Measurements from ENCODE around the gene CDC40.
"Not testable (repeated sequence)": the region's sequence is repeated elsewhere in the genome, so short reads cannot be mapped to it uniquely, and the experiment has no call there.

The CDC40 gene

DNA sequence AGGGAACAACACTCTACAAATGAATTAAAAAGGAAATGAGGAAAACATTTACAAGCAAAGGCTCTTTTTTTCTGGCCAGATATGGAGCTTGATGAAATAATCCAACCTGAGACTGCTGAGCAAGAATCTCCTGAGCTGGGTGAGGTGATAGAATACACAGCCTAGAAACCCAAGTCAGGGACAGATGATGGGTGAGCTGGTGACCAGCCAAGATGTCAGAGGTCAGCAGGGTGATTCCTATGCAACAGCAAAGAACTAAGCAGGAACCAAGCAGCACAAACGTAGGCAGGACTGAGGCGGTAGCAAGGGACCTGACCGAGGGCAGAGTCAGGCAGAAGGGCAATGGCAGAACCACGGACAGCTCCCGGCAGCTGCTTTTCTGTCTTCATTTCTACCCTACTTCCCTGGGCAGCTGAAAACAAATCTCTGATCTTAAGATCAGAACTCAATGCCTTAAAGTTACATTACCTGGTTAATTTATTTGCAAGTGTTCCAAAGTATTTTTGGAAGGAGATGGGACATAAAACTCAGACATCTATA lies 75.1 kb downstream of the CDC40 start:
- no peak overlapping the region for H3K27ac ChIP-seq
- TF ChIP-seq, protein P1, sequence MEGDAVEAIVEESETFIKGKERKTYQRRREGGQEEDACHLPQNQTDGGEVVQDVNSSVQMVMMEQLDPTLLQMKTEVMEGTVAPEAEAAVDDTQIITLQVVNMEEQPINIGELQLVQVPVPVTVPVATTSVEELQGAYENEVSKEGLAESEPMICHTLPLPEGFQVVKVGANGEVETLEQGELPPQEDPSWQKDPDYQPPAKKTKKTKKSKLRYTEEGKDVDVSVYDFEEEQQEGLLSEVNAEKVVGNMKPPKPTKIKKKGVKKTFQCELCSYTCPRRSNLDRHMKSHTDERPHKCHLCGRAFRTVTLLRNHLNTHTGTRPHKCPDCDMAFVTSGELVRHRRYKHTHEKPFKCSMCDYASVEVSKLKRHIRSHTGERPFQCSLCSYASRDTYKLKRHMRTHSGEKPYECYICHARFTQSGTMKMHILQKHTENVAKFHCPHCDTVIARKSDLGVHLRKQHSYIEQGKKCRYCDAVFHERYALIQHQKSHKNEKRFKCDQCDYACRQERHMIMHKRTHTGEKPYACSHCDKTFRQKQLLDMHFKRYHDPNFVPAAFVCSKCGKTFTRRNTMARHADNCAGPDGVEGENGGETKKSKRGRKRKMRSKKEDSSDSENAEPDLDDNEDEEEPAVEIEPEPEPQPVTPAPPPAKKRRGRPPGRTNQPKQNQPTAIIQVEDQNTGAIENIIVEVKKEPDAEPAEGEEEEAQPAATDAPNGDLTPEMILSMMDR (IDR thresholded peaks at IDR 0.05): no peak
- TF ChIP-seq ZFX (IDR thresholded peaks at IDR 0.05; ENCODE audit: borderline replicate concordance): no peak

DNA sequence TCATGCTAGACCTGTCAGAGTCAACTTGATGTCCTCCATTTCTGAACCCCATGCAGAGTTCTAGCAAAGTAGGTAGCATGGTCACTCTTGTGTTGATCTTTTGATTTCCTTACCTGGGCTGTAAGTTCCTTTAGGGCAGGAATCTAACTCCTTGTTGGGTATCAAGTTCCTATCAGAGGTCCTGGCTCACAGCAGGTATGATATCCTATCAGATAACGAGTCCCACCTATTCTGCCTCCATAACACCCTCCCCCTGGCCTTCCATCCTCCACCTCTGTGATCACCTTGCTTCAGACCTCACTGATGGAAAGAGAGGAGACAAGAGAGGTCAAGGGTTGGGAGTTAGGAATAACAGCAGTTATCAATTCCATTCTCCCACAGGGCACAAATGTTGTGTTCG lies 76.1 kb downstream of the CDC40 start:
- TF ChIP-seq ZFX (IDR thresholded peaks at IDR 0.05; ENCODE audit: borderline replicate concordance): no peak
- H3K27ac ChIP-seq: no peak overlapping the region

DNA sequence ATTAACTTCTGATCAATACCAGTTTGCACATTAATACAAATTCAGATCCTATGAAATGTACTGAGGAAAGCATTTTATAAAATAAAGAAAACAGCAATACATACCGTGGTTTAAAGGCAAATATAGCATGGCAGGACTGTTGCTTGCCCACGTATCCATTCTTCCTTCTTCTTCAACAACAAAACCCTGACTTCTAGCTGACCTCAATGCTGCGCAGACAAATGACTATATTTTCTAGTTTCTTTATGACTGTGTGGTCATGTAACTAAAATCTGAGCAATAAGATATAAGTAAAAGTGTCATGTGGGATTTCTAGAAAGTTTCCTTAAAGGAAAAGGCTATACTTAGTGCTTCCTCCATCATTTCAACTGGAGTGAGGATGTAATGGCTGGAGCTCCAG lies 85.0 kb downstream of the CDC40 start:
- H3K27ac ChIP-seq: no peak overlapping the region
- TF ChIP-seq ZFX (IDR thresholded peaks at IDR 0.05; ENCODE audit: borderline replicate concordance): no peak
- TF ChIP-seq, protein P1 (IDR thresholded peaks at IDR 0.05): no peak

DNA sequence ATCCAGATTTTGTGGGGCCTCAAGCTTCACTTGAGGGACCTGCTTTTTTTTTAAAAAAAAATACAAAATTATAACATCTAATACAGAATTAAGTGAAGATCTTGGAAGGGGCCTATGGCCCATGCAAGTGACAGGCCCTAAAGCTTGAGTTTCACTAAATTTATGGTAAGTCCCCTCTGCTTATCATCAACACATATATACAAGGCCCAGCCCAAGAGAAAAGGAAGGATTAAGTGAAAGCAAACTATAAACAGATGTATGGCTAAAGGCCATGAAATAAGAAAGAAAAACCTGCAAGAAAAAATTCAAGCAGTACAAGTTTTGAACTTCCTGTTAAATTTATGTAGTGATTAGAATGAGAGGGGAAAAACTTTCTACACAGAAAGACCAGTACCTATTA lies 86.8 kb downstream of the CDC40 start:
- no peak overlapping the region for H3K27ac ChIP-seq
- TF ChIP-seq, protein P1 (IDR thresholded peaks at IDR 0.05): no peak
- TF ChIP-seq ZFX (IDR thresholded peaks at IDR 0.05; ENCODE audit: borderline replicate concordance): no peak

DNA sequence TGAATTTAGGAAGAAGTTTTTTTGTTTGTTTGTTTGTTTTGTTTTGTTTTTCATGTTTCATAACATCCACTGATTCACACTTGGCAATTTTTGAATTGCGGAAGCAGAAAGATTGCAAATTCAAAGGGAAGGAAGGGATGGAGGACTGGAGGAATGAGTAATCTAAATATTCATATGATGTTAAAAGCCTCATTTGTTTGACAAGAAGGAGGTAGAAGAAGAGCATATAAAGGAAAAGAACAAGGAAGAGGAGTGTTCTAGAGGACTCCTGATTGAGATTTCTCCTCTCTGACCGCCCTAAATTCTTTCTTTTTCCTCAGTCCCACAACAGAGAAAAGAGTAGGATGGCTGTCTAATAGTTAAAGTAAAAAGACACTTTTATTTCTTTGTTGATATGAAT lies 89.4 kb downstream of the CDC40 start:
- H3K27ac ChIP-seq: no peak overlapping the region
- TF ChIP-seq ZFX (IDR thresholded peaks at IDR 0.05; ENCODE audit: borderline replicate concordance): no peak
- TF ChIP-seq, protein P1 (IDR thresholded peaks at IDR 0.05): no peak

DNA sequence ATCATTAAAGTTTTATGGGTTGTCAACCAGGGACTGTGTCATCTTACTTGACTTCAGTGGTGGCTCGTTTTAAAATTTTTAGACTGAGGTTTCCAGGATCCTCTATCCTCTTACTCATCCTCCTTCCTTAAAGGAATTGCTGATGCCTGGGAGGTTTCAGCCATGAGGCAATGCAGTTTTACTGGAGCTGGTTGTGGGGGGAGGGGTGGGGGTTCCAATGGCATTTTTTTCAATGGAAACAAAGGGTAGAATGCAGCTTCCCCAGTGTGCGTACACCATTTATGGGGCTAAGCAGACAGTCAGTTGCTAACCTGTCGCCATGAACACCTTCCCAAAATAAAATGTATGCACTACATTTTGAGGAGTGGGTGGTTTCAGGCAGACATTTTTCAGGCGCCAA lies 89.9 kb downstream of the CDC40 start:
- no peak for TF ChIP-seq ZFX (IDR thresholded peaks at IDR 0.05; ENCODE audit: borderline replicate concordance)
- TF ChIP-seq, protein P1 (IDR thresholded peaks at IDR 0.05): no peak
- no peak overlapping the region for H3K27ac ChIP-seq

DNA sequence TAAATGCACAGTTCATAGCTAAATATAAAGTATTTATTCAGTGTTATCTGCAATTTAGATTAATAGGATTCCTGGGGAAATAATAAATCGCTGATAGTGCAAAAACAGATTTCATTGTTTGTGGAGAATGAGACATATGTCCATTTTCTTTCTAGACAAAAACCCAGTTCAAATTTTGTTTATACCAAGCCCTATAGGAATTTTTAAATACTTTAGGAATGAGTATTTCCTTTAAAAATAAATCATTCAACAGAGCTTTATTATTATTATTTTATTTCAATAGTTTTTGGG lies 91.5 kb downstream of the CDC40 start:
- TF ChIP-seq ZFX (IDR thresholded peaks at IDR 0.05; ENCODE audit: borderline replicate concordance): no peak
- TF ChIP-seq, protein P1 (IDR thresholded peaks at IDR 0.05): no peak
- no peak overlapping the region for H3K27ac ChIP-seq

DNA sequence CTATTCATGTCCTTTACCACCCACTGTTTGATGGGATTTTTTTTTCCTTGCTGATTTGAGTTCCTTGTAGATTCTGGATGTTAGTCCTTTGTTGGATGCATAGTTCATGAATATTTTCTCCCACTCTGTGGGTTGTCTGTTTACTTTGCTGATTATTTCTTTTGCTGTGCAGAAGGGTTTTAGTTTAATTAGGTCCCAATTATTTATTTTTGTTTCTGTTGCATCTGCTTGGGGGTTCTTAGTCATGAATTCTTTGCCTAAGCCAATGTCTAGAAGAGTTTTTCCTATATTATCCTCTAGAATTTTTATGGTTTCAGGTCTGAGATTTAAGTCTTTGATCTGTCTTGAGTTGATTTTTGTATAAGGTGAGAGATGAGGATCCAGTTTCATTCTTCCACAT lies 92.6 kb downstream of the CDC40 start:
- not testable (repeated sequence) for H3K27ac ChIP-seq

Measured in 22Rv1 (cell line).